HG03108 (cell line): Measurements from ENCODE around the gene ART5.

Experiments used
- ATAC-seq: cut with Tn5 transposase; IDR thresholded peaks from one replicate; pipeline ENCODE4 v1.9.1; 2021; ENCODE audit warnings: moderate library complexity; ENCODE audit not compliant: unreplicated experiment

Gene ART5

GRCh38 chr11:3641701-3642070, at the start of gene ART5:
ART5 (minus strand) TSS chr11:3641992; CDS start chr11:3641862, 130 bp downstream.
- ATAC-seq, result no peak

- no peak for ATAC-seq
Measured at GRCh38 chr11:3686751-3687150, 45.0 kb upstream of the ART5 start.

- ATAC-seq, result no peak
Measured at GRCh38 chr11:3685923-3686322, 44.1 kb upstream of the ART5 start.

GRCh38 chr11:3684819-3685172, 43.0 kb upstream of the ART5 start:
- no peak for ATAC-seq

- ATAC-seq, result no peak
Measured at GRCh38 chr11:3684129-3684818, 42.5 kb upstream of the ART5 start.

GRCh38 chr11:3683039-3683438, 41.2 kb upstream of the ART5 start:
- no peak for ATAC-seq

- no peak for ATAC-seq
Measured at GRCh38 chr11:3679077-3679476, 37.3 kb upstream of the ART5 start.

GRCh38 chr11:3675971-3676370, 34.2 kb upstream of the ART5 start:
- ATAC-seq, result no peak

GRCh38 chr11:3674189-3674588, 32.4 kb upstream of the ART5 start:
- ATAC-seq, result no peak

GRCh38 chr11:3671334-3672254, 29.8 kb upstream of the ART5 start, which contains the start of gene CHRNA10:
CHRNA10 (minus strand) TSS chr11:3671384; CDS start chr11:3671312, 72 bp downstream.
- ATAC-seq, result no peak

- ATAC-seq, result no peak
Measured at GRCh38 chr11:3669742-3670183, 28.0 kb upstream of the ART5 start.

- no peak for ATAC-seq
Measured at GRCh38 chr11:3669128-3669527, 27.3 kb upstream of the ART5 start.

GRCh38 chr11:3667149-3668035, 25.6 kb upstream of the ART5 start:
- ATAC-seq, result no peak

- no peak for ATAC-seq
Measured at GRCh38 chr11:3666023-3666530, 24.3 kb upstream of the ART5 start.

- no peak for ATAC-seq
Measured at GRCh38 chr11:3665336-3666022, 23.7 kb upstream of the ART5 start.

GRCh38 chr11:3664032-3664630, 22.3 kb upstream of the ART5 start:
- ATAC-seq, result no peak

GRCh38 chr11:3662856-3663255, 21.1 kb upstream of the ART5 start:
- ATAC-seq, result no peak

GRCh38 chr11:3660960-3661359, 19.2 kb upstream of the ART5 start:
- ATAC-seq, result no peak

- no peak for ATAC-seq
Measured at GRCh38 chr11:3659595-3660515, 18.1 kb upstream of the ART5 start.
